BE2C (cell line): ENCODE results near the gene PLCB4.
A peak's percentile ranks its signal among the peaks of the same experiment; 100 is the strongest.

Experiments
- DNase-seq: peaks from one replicate; pipeline ENCODE4 v3.0.0-alpha.2; 2020
- H3K27me3 ChIP-seq: fragments of 250-450 bp; sonication (Bioruptor Pico); 2 replicates; pipeline ENCODE4 v1.5.1; 2020; ENCODE audit warnings: mild to moderate bottlenecking
- H3K36me3 ChIP-seq: fragments of 250-450 bp; sonication (Bioruptor Pico); 2 replicates; pipeline ENCODE4 v1.5.1; 2020; ENCODE audit warnings: mild to moderate bottlenecking
- H3K4me1 ChIP-seq: fragments of 250-450 bp; sonication (Bioruptor Pico); 2 replicates; pipeline ENCODE4 v1.5.1; 2020
- H3K4me3 ChIP-seq: 2 replicates; pipeline ENCODE4 v1.5.1; 2011; ENCODE audit warnings: low read depth, low read length
- H3K9me3 ChIP-seq: fragments of 250-450 bp; sonication (Bioruptor Pico); 2 replicates; pipeline ENCODE4 v1.5.1; 2020
- TF ChIP-seq, protein P1 (sequence below): IDR thresholded peaks from 2 replicates; pipeline ENCODE4 v1.5.1; 2012; ENCODE audit warnings: mild to moderate bottlenecking, low read depth, low read length

PLCB4 gene

DNA sequence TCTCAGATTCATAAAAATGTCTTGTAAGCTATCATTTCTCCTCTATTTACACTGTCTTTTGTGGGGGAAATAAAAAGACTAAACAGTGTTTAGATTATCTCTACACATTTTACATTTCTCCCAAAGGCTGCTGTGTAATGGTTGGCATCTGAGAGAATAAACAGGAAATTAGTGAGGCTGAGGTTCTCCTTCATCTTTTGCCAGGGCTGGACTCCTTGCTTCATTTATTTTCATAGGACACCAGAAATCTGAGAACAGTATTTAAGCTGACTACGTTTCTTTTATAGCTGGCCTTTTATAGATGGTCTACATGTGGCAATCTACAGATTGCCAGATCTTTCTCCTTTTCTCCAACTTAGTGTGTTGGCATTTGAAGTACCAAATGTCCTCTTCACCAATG is 41.5 kb downstream of the PLCB4 start:
- no peak overlapping the region for H3K4me3 ChIP-seq
- H3K36me3 ChIP-seq, result no peaks in the 10 kb centered on the region
- H3K9me3 ChIP-seq, result no peaks in the 10 kb centered on the region
- peaks cover 2% of the 10 kb centered on the region; the same call in 1 of the 2 replicates for H3K4me1 ChIP-seq
- no peaks in the 10 kb centered on the region for H3K27me3 ChIP-seq
- TF ChIP-seq, protein P1, sequence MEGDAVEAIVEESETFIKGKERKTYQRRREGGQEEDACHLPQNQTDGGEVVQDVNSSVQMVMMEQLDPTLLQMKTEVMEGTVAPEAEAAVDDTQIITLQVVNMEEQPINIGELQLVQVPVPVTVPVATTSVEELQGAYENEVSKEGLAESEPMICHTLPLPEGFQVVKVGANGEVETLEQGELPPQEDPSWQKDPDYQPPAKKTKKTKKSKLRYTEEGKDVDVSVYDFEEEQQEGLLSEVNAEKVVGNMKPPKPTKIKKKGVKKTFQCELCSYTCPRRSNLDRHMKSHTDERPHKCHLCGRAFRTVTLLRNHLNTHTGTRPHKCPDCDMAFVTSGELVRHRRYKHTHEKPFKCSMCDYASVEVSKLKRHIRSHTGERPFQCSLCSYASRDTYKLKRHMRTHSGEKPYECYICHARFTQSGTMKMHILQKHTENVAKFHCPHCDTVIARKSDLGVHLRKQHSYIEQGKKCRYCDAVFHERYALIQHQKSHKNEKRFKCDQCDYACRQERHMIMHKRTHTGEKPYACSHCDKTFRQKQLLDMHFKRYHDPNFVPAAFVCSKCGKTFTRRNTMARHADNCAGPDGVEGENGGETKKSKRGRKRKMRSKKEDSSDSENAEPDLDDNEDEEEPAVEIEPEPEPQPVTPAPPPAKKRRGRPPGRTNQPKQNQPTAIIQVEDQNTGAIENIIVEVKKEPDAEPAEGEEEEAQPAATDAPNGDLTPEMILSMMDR, result no peak
- no peak for DNase-seq

DNA sequence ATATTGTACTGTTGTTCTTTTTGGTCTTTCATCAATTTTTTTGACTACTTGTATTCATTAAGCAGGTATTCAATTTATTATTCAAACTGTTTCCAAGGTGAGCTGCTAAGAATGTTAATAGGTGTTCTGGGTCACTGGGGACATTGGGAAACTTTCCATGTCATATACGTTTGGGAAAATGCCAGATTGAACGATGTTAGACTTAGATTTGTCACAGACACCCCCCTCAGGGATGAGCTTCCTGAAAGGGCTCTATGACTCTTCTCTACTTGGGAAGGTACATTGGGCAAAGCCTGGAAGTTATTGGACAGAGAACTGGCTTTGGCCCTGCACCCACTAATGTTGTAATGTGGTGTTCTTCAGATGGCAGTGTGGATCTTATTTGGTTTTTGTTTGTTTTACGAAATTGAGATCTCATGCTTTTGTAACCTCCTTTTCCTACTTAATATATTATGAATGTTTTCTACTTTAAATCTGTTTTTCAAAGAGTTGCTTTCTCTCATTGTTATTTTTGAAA is 42.1 kb downstream of the PLCB4 start:
- TF ChIP-seq, protein P1, result no peak
- Histone ChIP-seq H3K27me3 (no peaks in the 10 kb centered on the region), H3K9me3 (no peaks in the 10 kb centered on the region), H3K4me3 (no peak overlapping the region), H3K36me3 (no peaks in the 10 kb centered on the region), H3K4me1 (peaks cover 2% of the 10 kb centered on the region; the same call in 1 of the 2 replicates)
- DNase-seq, result no peak

DNA sequence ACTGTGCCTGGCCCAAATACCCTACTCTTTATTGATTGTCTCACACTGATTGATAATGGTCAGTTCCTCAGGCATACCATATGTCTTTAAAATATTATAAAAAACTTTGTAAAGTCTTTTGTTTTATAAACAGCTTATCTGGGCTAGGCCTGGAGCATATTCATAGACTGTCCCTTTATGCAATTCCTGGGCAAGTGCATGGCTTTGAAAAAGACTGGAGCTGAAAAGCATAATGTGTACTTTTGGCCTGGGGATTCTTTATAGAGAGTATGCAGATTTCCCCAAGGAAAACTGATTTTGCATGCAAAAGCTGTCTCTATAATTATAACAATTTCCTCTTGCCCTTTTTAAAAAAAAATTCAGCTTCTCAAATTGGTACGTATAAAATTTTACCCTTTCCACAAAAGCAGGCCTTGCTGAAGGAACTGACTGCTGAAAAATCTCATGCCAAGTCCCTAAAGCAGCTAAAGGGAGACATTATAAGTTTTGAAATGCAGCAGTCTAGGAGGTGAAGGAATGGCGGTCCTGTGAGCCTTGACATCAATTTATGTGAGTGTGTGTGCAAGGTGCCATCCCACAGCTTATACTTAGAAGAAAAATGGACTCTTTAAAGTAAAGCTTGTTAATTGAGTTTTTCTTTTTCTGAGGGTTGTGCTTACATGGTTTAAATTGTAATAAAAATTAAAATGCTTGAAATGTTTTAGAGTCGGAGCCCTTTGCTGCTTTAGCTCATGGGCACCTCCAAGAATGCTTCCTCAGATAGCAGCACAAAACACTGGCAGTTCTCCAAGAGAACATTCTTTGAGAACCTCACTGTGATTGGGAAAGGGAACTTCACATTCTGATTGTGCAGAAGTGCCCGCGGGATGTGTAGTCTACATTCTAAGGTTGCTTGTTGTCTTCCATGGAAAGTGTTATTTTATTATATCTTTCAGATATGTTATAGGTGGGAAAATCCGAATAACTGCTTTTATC is 43.9 kb downstream of the PLCB4 start:
- Histone ChIP-seq H3K36me3 (no peaks in the 10 kb centered on the region), H3K4me1 (peaks cover 2% of the 10 kb centered on the region; the same call in 1 of the 2 replicates), H3K4me3 (no peak overlapping the region), H3K27me3 (no peaks in the 10 kb centered on the region), H3K9me3 (no peaks in the 10 kb centered on the region)
- TF ChIP-seq, protein P1, result no peak
- DNase-seq, result no peak

GRCh38 chr20:9114709-9115108 is 45.8 kb downstream of the PLCB4 start:
- no peaks in the 10 kb centered on the region for H3K36me3 ChIP-seq
- DNase-seq, result no peak

DNA sequence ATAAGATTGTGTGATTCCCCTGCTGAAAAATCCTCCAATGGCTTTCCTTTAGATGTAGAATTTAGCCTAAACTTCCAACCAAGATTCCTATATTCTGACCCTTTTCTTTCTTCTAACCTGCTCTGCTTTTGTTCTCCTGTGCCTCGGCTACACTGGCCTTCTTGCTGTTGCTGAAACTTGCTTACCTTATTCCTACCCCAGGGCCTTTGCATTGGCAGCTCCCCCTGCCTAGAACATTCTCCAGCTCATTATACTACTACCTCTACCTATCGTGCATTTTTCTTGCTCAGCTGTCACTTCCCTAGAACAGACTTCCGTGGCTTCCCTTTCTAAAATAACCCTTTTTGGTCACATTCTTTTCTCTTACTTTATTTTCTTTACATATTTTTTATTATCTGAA is 48.7 kb downstream of the PLCB4 start:
- Histone ChIP-seq H3K9me3 (no peaks in the 10 kb centered on the region), H3K36me3 (no peaks in the 10 kb centered on the region), H3K4me3 (no peak overlapping the region), H3K27me3 (no peaks in the 10 kb centered on the region), H3K4me1 (peaks cover 19% of the 10 kb centered on the region)
- TF ChIP-seq, protein P1, result no peak
- no peak for DNase-seq

More at GRCh38 chr20:9114709-9115108, 45.8 kb downstream of the PLCB4 start:
- TF ChIP-seq, protein P1, result no peak
- Histone ChIP-seq H3K4me1 (peaks cover 5% of the 10 kb centered on the region), H3K9me3 (no peaks in the 10 kb centered on the region), H3K27me3 (no peaks in the 10 kb centered on the region), H3K4me3 (no peak overlapping the region)

- TF ChIP-seq, protein P1, result no peak
Observed at GRCh38 chr20:9119776-9120175, 50.9 kb downstream of the PLCB4 start.

More at GRCh38 chr20:9119776-9120175, 50.9 kb downstream of the PLCB4 start:
- no peak overlapping the region for H3K4me3 ChIP-seq
- no peaks in the 10 kb centered on the region for H3K27me3 ChIP-seq
- H3K9me3 ChIP-seq, result no peaks in the 10 kb centered on the region
- no peaks in the 10 kb centered on the region for H3K36me3 ChIP-seq
- DNase-seq, result peak; percentile 74
- H3K4me1 ChIP-seq, result peaks cover 19% of the 10 kb centered on the region
